Left lung (tissue), 10 donors: Measurements from ENCODE around the gene POLR2M. TPM values are rescaled to one million over a fixed set of nuclear protein-coding genes. Genes with fewer than 3 reads are reported as not detected.

Source experiments
- ATAC-seq: fragments of 200-7000 bp; cut with Tn5 transposase; one replicate; pipeline ENCODE4 v1.9.1; 2020; ENCODE audit warnings: moderate library complexity
- DNase-seq, 4 donors: peaks; one replicate each; pipeline ENCODE4 v3.0.0-alpha.2; 2013 to 2020
- H3K27ac ChIP-seq, 2 donors: fragments of 200-600 bp; sonication (generic) in 1 of 2; one replicate each; pipeline versions ENCODE4 v1.5.0 to v1.8.0; 2020 to 2021
- H3K27me3 ChIP-seq, 2 donors: fragments of 200-600 bp; sonication (generic) in 1 of 2; one replicate each; pipeline versions ENCODE4 v1.5.0 to v1.8.0; 2020 to 2021
- H3K36me3 ChIP-seq, 2 donors: fragments of 200-600 bp; sonication (generic) in 1 of 2; one replicate each; pipeline versions ENCODE4 v1.5.0 to v1.8.0; 2020 to 2021
- H3K4me1 ChIP-seq, 2 donors: fragments of 200-600 bp; one replicate each; pipeline ENCODE4 v1.8.0; 2021
- H3K4me3 ChIP-seq, 2 donors: fragments of 200-600 bp; sonication (generic) in 1 of 2; one replicate each; pipeline versions ENCODE4 v1.5.0 to v1.8.0; 2020 to 2021; ENCODE audit warnings: mild to moderate bottlenecking in 1 of 2
- H3K9me3 ChIP-seq, 2 donors: fragments of 200-600 bp; sonication (generic) in 1 of 2; one replicate each; pipeline versions ENCODE4 v1.5.0 to v1.8.0; 2020 to 2021
- intact Hi-C, 2 donors: fragments of 100-400 bp; cut with DNase I; formaldehyde crosslinking; loops; one replicate each; pipeline versions ENCODE4 v1.11.2 to v1.14.2; 2022
- polyA plus RNA-seq, 6 donors: library from polyadenylated mRNA; unstranded; fragments of 120-200 nt; gene quantifications; one replicate each; pipeline ENCODE4 v1.2.1, GENCODE V29; 2013; ENCODE audit not compliant: insufficient read length in 6 of 6
- total RNA-seq, 2 donors: library from RNA; stranded (reverse); fragmentation: NEBNext Ultra II Directional; extraction: Animal tissue kit (Norgen Biotek cat#: 25700); gene quantifications; one replicate each; pipeline ENCODE4 v1.2.1, GENCODE V29; 2021
- TF ChIP-seq, protein P1 (sequence below), 2 donors: fragments of 200-600 bp; sonication (generic) in 1 of 2; IDR thresholded peaks; one replicate each; pipeline versions ENCODE4 v1.5.0 to v1.8.0; 2021; ENCODE audit warnings: antibody characterized with exemption in 2 of 2
- donor health status: DM: no; HTN: yes; CAD: no.
- donor health status: DM: no; HTN: no; CAD: no.

The POLR2M gene
- total and polyA plus RNA-seq, 8 donors, result 46.0 to 57.3 (median 51.3) TPM

DNA sequence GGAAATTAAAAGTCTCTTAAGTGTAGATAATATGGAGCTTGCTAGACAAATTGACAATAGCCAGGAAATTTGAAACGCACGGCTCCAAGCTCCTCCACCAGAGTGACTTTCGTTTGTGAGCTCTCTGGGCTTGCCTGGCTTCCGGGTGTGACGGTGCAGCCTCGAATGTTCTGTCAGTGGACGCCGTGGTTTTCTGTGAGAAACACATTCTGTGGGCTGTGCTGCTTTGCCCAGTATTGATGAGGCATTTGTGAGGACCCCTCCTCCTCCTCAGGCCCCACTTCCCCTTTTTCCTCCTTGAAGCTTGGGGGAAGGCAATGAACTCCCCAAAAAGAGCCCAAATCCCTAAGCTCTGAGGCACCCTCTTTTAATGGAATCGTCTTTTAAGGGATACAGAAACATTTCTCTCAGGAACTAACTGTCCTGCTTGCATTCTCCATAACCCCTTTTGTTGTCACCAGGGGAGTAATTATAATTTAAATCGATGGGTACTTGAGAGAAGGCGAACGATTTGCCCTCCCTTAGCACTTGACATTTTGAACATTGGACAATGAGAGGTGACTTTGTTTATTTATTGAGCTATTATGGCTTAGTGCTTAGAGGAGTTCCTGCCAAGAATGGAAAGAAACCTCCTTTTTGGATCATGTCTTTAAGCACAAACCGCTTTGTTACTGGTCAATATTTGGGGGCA, 40.8 kb downstream of the POLR2M start:
- Histone ChIP-seq H3K9me3 (no peaks in the 10 kb centered on the region), H3K27me3 (no peaks in the 10 kb centered on the region), H3K36me3 (no peaks in the 10 kb centered on the region), H3K4me3 (no peak overlapping the region), H3K4me1 (peaks cover 0 to 4% of the 10 kb centered on the region in 2 donors), H3K27ac (peak overlapping the region in 1 of 2 donors; percentile 34)
- DNase-seq, result peak in 1 of 4 donors; percentile 50
- intact Hi-C loops, result no loop called here
- TF ChIP-seq, protein P1, sequence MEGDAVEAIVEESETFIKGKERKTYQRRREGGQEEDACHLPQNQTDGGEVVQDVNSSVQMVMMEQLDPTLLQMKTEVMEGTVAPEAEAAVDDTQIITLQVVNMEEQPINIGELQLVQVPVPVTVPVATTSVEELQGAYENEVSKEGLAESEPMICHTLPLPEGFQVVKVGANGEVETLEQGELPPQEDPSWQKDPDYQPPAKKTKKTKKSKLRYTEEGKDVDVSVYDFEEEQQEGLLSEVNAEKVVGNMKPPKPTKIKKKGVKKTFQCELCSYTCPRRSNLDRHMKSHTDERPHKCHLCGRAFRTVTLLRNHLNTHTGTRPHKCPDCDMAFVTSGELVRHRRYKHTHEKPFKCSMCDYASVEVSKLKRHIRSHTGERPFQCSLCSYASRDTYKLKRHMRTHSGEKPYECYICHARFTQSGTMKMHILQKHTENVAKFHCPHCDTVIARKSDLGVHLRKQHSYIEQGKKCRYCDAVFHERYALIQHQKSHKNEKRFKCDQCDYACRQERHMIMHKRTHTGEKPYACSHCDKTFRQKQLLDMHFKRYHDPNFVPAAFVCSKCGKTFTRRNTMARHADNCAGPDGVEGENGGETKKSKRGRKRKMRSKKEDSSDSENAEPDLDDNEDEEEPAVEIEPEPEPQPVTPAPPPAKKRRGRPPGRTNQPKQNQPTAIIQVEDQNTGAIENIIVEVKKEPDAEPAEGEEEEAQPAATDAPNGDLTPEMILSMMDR (IDR thresholded peaks at IDR 0.05), result no peak
- ATAC-seq, result peak; percentile 85

- Histone ChIP-seq H3K36me3 (no peaks in the 10 kb centered on the region), H3K9me3 (no peaks in the 10 kb centered on the region), H3K4me1 (peaks cover 0 to 4% of the 10 kb centered on the region in 2 donors), H3K4me3 (no peak overlapping the region), H3K27ac (no peak overlapping the region), H3K27me3 (no peaks in the 10 kb centered on the region)
- TF ChIP-seq, protein P1 (IDR thresholded peaks at IDR 0.05), result peak in 1 of 2 donors; percentile 35
- intact Hi-C loops, result loop anchor here in 1 of 2 donors (5.0 to 10.0 kb wide), 2 partner anchors 111 to 324 kb away; no protein-coding TSS in a partner anchor
- peak in 1 of 4 donors; percentile 51 for DNase-seq
- ATAC-seq, result peak; percentile 35
Observed at GRCh38 chr15:57751177-57751800, 44.8 kb downstream of the POLR2M start.

- TF ChIP-seq, protein P1 (IDR thresholded peaks at IDR 0.05), result peak in 1 of 2 donors; percentile 15
- Histone ChIP-seq H3K27ac (no peak overlapping the region), H3K4me1 (no peaks in the 10 kb centered on the region), H3K4me3 (no peak overlapping the region), H3K36me3 (no peaks in the 10 kb centered on the region), H3K9me3 (no peaks in the 10 kb centered on the region), H3K27me3 (no peaks in the 10 kb centered on the region)
- ATAC-seq (peak; percentile 64), DNase-seq (peak in 2 of 4 donors; percentile 69 to 90)
- intact Hi-C loops, result loop anchor here in 1 of 2 donors (5.0 to 10.0 kb wide), 2 partner anchors 110 to 322 kb away; no protein-coding TSS in a partner anchor
Observed at GRCh38 chr15:57752436-57752835, 45.9 kb downstream of the POLR2M start.

GRCh38 chr15:57752840-57753239, 46.3 kb downstream of the POLR2M start:
- Histone ChIP-seq H3K9me3 (no peaks in the 10 kb centered on the region), H3K36me3 (no peaks in the 10 kb centered on the region), H3K4me1 (no peaks in the 10 kb centered on the region), H3K27me3 (no peaks in the 10 kb centered on the region), H3K4me3 (no peak overlapping the region), H3K27ac (no peak overlapping the region)
- ATAC-seq (no peak), DNase-seq (no peak)
- TF ChIP-seq, protein P1 (IDR thresholded peaks at IDR 0.05), result peak in 1 of 2 donors; percentile 3
- intact Hi-C loops, result loop anchor here in 1 of 2 donors (5.0 to 10.0 kb wide), 2 partner anchors 109 to 322 kb away; no protein-coding TSS in a partner anchor

DNA sequence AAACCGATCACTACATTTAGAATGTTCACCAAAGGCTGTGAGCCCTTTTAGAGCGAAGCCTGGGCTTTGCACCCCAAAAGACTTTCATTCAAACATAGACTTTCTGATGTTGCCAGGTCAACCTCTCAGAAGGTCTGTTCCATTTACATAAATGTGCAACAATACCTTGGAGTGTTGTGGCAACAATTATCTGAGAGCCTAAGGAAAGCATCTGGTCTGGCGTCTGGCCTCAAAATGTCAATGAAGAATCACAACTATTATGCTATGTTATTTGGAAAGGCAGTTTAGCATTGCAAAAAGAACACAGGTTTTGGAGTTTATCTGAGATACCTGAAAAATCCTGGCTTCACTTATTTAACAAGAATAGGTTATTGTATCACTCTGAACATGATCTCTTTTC, 50.0 kb downstream of the POLR2M start:
- intact Hi-C loops, result loop anchor here in 1 of 2 donors (10.0 kb wide), 1 partner anchor 318 kb away; no protein-coding TSS in a partner anchor
- ATAC-seq (no peak), DNase-seq (peak in 1 of 4 donors; percentile 41)
- no peaks in the 10 kb centered on the region for H3K4me1 ChIP-seq
- H3K4me3 ChIP-seq, result no peak overlapping the region
- H3K27me3 ChIP-seq, result no peaks in the 10 kb centered on the region
- TF ChIP-seq, protein P1 (IDR thresholded peaks at IDR 0.05), result no peak
- no peak overlapping the region for H3K27ac ChIP-seq
- H3K36me3 ChIP-seq, result no peaks in the 10 kb centered on the region
- H3K9me3 ChIP-seq, result no peaks in the 10 kb centered on the region
